Measurements from ENCODE around the gene KIF12.
"Not testable (repeated sequence)": the region's sequence is repeated elsewhere in the genome, so short reads cannot be mapped to it uniquely, and the experiment has no call there.

The KIF12 gene

DNA sequence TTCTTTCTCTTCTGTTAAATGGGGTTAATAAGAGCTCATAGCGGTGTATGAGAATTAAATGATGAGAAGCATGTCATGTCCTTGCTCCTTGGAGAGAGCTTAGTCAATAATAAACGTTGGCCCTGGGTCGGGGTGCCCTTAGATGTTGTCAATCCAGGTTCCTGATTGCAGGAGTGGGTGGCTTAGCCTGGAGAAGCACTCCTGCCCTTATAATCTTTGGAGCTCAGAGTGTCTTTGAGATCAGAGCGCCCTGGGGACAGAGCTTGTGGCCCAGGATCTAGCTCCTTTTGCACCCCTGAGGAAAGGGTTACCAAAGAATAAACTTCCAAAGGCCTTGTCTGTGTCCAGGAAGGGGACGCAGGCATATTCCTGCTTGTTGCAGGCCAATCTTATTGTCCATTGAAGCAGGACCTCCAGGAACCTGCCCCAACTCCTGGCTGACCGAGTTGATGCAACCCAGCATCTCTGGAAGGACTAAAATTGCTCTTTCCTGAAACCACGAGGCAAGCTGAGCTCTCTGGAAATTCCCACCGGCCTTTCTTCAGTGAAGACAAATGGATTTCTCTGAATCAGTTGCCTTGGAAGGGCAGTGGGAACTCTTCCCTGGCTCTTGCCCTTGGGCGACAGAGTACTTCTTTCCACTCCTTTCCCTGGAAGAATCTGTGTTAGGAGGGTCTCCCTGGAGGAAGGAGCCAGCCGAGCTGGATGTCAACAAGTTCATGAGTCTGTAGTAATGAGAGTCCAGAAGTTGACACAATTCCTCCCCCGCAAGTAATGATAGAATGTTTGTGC, 14.6 kb downstream of the KIF12 start:
- no peak for DNase-seq (ENCODE audit: low spot score)

DNA sequence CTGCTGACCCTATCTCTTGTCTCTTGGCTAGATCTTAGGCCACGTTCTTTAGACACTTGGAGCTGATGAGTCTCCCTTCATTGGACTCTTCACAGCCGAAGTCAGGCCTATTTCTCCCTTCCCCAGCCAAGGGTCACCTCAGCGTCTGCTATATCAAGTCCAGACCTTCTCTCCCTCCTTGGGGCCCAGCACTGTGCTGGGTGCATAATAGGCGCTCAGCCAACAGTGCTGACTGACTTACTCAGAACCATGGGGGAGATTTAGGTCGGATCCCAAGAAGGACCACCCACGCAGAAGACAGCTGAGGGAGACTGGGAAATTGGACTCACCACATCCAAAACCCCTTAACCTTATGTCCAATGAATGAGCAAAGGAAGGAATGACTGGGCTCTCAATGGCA, 15.4 kb downstream of the KIF12 start:
- no peak for DNase-seq (ENCODE audit: low spot score)

GRCh38 chr9:114082763-114083412, 16.2 kb downstream of the KIF12 start:
- not testable (repeated sequence) for DNase-seq (ENCODE audit: low spot score)

GRCh38 chr9:114082017-114082762, 16.9 kb downstream of the KIF12 start:
- DNase-seq (ENCODE audit: low spot score): peak; percentile 89

- DNase-seq (ENCODE audit: low spot score): no peak
Observed at GRCh38 chr9:114081441-114082016, 17.6 kb downstream of the KIF12 start.

DNA sequence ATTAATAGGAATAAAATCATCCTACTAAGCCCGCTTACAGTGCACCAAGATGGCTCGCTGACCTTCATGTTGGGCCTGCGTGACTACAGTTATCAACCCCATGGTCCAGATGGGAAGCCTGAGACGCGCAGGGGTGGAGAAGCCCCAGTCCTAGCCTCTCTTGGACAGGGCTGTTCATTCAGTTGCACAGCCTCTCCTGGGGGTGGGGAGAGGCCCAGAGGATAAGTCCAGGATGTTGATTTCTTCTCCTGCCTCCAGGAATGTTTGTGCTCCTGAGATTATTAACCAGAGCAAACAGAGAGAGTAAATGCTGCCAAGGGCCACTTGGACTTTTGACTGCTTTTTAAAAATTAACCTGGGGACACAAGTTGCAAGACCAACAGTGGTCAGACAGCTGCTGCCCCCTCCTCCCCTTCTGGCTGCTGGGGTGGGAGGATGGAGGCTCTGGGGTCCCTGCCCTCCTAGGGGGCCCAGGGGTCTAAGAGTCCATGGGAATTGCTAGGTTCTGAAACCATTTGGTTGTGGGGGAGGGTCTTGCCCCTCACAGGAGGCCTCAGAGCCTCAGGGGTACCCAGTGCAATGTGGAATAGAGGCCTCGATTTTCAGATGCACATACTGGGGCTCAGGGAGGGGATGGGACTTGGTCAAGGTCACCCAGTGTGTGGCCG, 18.2 kb downstream of the KIF12 start:
- DNase-seq (ENCODE audit: low spot score): no peak

GRCh38 chr9:114080195-114080772, 18.8 kb downstream of the KIF12 start:
- DNase-seq (ENCODE audit: low spot score): no peak

DNA sequence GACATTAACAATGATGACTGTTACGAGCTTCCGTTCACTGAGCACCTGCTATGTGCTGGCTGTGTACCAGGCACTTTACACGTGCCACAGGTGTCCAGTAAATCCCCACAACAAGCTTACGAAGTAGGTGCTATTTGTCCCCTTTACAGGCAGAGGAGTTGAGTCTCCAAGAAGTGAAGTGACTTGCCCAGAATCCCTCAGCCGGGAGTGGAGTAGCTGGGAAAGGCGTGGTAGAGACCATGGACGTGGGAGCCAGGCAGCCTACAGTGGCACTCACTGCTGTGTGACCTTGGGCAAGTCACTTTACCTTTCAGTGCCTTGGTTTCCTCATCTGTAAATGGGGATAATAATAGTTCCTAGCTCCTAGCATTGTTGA, 20.3 kb downstream of the KIF12 start:
- DNase-seq (ENCODE audit: low spot score): no peak

- no peak for DNase-seq (ENCODE audit: low spot score)
Observed at GRCh38 chr9:114078021-114078780, 20.9 kb downstream of the KIF12 start, which contains the start of gene AMBP. Gene AMBP, minus strand, starts transcription at chr9:114078300. Its CDS starts 91 bp downstream, at chr9:114078209.

- no peak for DNase-seq (ENCODE audit: low spot score)
Observed at GRCh38 chr9:114077162-114077837, 21.8 kb downstream of the KIF12 start.

DNA sequence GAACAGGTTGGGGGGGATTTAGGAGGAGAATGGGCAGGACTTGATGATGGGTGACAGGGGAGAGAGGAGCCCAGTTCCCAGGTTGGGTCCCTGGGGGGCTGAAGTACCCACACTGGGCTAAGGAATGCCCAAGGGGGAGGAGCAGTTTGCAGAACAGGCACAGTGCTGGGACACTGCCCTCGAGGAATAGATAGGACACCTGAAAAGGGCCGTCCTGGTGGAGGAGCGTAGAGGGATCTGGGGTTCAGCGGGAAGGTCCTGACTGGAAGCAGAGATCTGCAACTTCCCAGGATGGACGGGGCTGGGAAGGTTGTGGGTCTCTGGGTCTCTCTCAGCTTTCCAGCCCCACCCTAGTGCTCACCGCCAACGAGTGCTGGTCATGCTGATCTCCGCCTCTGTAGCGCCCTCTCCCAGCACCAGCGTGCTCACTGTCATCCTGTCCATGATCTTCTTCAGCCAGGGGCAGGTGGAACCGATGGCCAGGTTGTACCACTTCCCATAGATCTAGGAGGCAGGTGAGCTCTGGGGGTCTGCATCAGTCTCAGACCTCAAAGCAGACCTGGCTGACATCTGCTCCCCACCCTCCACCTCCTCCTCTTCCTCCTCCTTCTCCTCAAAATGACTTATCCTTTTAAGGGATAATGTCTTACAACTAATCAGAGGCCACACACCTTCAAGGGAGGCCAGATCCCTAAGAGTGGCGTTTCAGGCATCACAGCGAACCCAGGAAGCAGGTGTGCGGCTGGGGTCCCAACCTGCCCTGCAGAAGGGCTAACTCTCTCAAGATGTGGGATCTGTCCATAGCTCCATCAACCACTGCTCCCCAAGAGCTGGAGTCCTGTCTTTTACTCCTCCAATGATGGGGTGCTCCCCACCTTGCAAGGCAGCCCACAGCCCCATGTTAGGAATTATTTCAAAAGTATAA, 22.6 kb downstream of the KIF12 start:
- no peak for DNase-seq (ENCODE audit: low spot score)

GRCh38 chr9:114075602-114076001, 23.5 kb downstream of the KIF12 start:
- DNase-seq (ENCODE audit: low spot score): no peak

DNA sequence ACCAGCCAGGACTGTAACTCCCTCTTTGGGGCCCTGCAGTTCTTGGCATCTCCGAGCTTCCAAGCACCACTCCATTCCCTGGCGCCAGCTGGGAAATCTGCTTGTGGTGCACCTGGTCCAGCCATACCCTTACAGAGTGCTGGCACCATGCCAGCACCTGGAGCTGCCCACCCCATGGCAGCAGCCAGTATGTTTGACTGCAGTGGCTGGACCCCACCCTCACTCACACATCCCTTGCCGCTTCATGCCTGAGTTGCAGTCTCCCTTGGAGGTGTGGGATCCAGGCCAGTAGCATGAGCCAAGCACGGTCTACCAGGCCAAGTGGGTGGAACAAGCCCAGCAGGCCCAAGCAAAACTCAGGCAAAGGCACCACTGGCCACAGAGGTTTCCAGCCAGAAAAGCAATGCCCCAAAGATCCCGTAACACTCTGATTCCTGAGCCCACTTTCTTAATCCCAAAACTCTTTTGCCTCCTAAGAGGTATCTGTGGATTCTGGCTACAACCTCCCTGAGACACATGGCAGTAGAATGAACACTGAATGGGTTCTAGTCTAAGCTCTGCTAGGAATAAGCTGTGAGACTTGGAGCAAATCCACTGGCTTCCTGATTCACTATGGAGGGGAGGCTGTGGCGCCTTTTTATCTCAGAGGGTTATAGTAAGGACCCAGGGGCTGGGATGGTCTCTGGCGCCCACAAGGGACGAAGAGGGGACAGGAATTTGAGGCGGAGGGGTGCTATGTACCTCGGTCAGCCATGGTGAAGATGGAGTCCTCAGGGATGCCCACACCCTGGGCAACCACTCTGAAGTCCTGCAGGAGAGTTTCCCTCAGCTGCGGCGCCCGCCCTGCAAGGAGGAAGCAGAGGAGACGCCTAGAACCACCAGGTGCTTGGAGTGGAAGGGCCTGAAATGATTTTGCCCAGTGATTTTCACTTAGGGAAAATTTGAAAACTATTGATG, 26.6 kb downstream of the KIF12 start:
- DNase-seq (ENCODE audit: low spot score): no peak

- DNase-seq (ENCODE audit: low spot score): no peak
Observed at GRCh38 chr9:114071197-114071795, 27.8 kb downstream of the KIF12 start.

DNA sequence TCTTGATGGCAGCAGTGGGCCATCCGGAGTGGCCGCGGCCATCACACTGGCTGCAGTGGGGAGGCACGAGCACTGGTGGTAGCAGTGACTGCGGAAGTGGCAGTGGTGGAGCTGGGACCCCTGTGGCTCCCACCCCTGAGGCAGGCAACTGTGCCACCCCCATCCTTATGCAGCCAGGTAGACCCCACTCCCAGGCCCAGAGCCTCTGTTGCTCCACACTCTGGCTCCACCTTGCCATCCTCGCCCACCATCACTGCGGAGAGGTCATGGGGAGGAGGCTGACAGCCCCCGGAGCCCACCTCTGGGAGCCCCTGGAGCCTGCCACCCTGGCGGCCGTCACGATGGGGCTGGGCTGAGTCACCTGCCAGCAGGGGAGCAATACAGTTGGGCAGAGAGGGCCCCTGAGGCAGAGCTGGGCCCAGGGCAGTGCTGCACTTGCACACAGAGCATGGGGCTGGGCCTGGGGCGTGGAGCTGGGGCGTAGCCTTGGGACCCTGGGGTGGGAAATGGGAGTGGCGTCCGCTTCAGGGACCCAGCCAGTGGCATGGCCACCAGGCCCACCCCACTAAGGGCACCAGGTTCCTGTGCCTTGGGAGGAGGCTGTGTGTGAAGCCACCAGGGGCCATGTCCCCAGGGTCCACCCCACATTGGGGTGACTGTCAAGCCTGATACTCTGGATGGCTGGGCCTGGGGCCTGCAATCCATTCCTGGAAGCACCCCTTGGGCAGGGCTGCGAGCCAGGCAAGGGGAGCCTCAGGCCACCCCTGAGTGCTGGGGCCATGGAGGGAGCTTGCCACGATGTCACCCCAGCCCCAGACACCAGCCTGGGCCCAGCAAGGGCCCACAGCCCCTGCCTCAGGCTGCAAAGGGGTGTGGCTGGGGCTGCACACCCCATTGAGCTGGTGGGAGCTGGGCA, 28.6 kb downstream of the KIF12 start:
- DNase-seq (ENCODE audit: low spot score): no peak

GRCh38 chr9:114069476-114070187, 29.5 kb downstream of the KIF12 start:
- DNase-seq (ENCODE audit: low spot score): no peak
